Esophagus squamous epithelium (tissue), 5 donors: ENCODE measurements around the gene CNTNAP5. TPM values are rescaled to one million over a fixed set of nuclear protein-coding genes. Genes with fewer than 3 reads are reported as not detected.

Source experiments
- DNase-seq: peaks from one replicate; lab custom pipeline; 2025; lab: John Stamatoyannopoulos, UW
- H3K27ac ChIP-seq, 4 donors: fragments of 200-600 bp; sonication (generic); one replicate each; pipeline ENCODE4 v1.5.1; 2016 to 2019; ENCODE audit warnings: mild to moderate bottlenecking in 1 of 4
- H3K27me3 ChIP-seq, 4 donors: fragments of 200-600 bp; sonication (generic); 1 replicate in 3 of 4; 2 replicates in 1 of 4; pipeline versions ENCODE4 v1.5.1 to v1.6.0; 2017 to 2021; ENCODE audit warnings: antibody characterized with exemption in 1 of 4
- H3K36me3 ChIP-seq, 3 donors: fragments of 200-600 bp; sonication (generic); one replicate each; pipeline ENCODE4 v1.5.1; 2016 to 2019
- H3K4me1 ChIP-seq, 3 donors: fragments of 200-600 bp; sonication (generic); one replicate each; pipeline ENCODE4 v1.5.1; 2017 to 2019
- H3K4me3 ChIP-seq, 4 donors: fragments of 200-600 bp; sonication (generic); 1 replicate in 3 of 4; 2 replicates in 1 of 4; pipeline ENCODE4 v1.5.1; 2016 to 2019; ENCODE audit warnings: mild to moderate bottlenecking in 2 of 4, moderate library complexity in 1 of 4
- H3K9me3 ChIP-seq, 3 donors: fragments of 200-600 bp; sonication (generic); one replicate each; pipeline ENCODE4 v1.5.1; 2016 to 2019
- CTCF ChIP-seq, 6 experiments: fragments of 450-650 bp in 4 of 6; fragments of 200-600 bp in 2 of 6; sonication (generic) in 2 of 6; IDR thresholded peaks; one replicate each; pipeline ENCODE4 v1.5.1; 2016 to 2019; ENCODE audit warnings: antibody characterized with exemption in 6 of 6, mild to moderate bottlenecking in 4 of 6, moderate library complexity in 4 of 6
- POLR2A ChIP-seq, 4 donors: fragments of 450-650 bp; IDR thresholded peaks; one replicate each; pipeline ENCODE4 v1.6.1; 2017; ENCODE audit warnings: antibody characterized with exemption in 4 of 4, mild to moderate bottlenecking in 4 of 4, moderate library complexity in 3 of 4
- WGBS, 2 donors: methylation state at CpG; one replicate each; pipeline ENCODE4 v1.1.5; 2018; 5-methylcytosine and 5-hydroxymethylcytosine counted together
- intact Hi-C: fragments of 100-400 bp; cut with DNase I; formaldehyde crosslinking; loops from one replicate; pipeline ENCODE4 v1.15.0; 2022
- total RNA-seq, 4 donors: library from RNA; depleted of rRNA; stranded (reverse); fragments of >200 nt; gene quantifications; one replicate each; pipeline ENCODE4 v1.1.0, GENCODE V29; 2016
- donor health status: DM: yes; HTN: yes; CAD: no.

CNTNAP5 gene
- total RNA-seq, 4 donors from 2014 or later, result not detected

GRCh38 chr2:124640221-124640750 lies 615.2 kb downstream of the CNTNAP5 start:
- H3K4me3 ChIP-seq, result no peak overlapping the region
- no peak overlapping the region for H3K27ac ChIP-seq
- intact Hi-C loops, result no loop called here
- no peak for DNase-seq
- no peaks in the 10 kb centered on the region for H3K27me3 ChIP-seq
- WGBS, 2 donors, result 85 to 88% methylated on average over 15 of the region's 15 CpGs
- H3K4me1 ChIP-seq, result no peaks in the 10 kb centered on the region
- no peaks in the 10 kb centered on the region for H3K36me3 ChIP-seq
- no peaks in the 10 kb centered on the region for H3K9me3 ChIP-seq
- TF ChIP-seq CTCF (IDR thresholded peaks at IDR 0.05), result no peak
- no peak for TF ChIP-seq POLR2A (IDR thresholded peaks at IDR 0.05)

- no peaks in the 10 kb centered on the region for H3K36me3 ChIP-seq
These were observed 621.2 kb downstream of the CNTNAP5 start for GRCh38 chr2:124646166-124646815.

GRCh38 chr2:124647245-124647644 lies 622.2 kb downstream of the CNTNAP5 start:
- H3K27me3 ChIP-seq, result no peaks in the 10 kb centered on the region
- H3K4me1 ChIP-seq, result no peaks in the 10 kb centered on the region
- intact Hi-C loops, result no loop called here
- no peak for TF ChIP-seq CTCF (IDR thresholded peaks at IDR 0.05)
- TF ChIP-seq POLR2A (IDR thresholded peaks at IDR 0.05), result no peak
- 90 to 94% methylated on average over 3 of the region's 3 CpGs for WGBS, 2 donors
- no peak overlapping the region for H3K27ac ChIP-seq
- no peaks in the 10 kb centered on the region for H3K9me3 ChIP-seq
- DNase-seq, result no peak
- no peak overlapping the region for H3K4me3 ChIP-seq
- H3K36me3 ChIP-seq, result no peaks in the 10 kb centered on the region

More at GRCh38 chr2:124646166-124646815, 621.2 kb downstream of the CNTNAP5 start:
- no peak for DNase-seq
- Histone ChIP-seq H3K4me1 (no peaks in the 10 kb centered on the region), H3K9me3 (no peaks in the 10 kb centered on the region), H3K4me3 (no peak overlapping the region), H3K27ac (no peak overlapping the region), H3K27me3 (no peaks in the 10 kb centered on the region)
- TF ChIP-seq CTCF (IDR thresholded peaks at IDR 0.05), result no peak
- no peak for TF ChIP-seq POLR2A (IDR thresholded peaks at IDR 0.05)
- intact Hi-C loops, result no loop called here
- 57 to 75% methylated on average over 4 of the region's 4 CpGs for WGBS, 2 donors

GRCh38 chr2:124647663-124648062 lies 622.6 kb downstream of the CNTNAP5 start:
- WGBS, 2 donors, result 70 to 78% methylated on average over 3 to 5 of the region's 12 CpGs

More at GRCh38 chr2:124647663-124648062, 622.6 kb downstream of the CNTNAP5 start:
- no peak for DNase-seq
- no peaks in the 10 kb centered on the region for H3K36me3 ChIP-seq
- no peak overlapping the region for H3K27ac ChIP-seq
- no peaks in the 10 kb centered on the region for H3K4me1 ChIP-seq
- no peak for TF ChIP-seq CTCF (IDR thresholded peaks at IDR 0.05)
- TF ChIP-seq POLR2A (IDR thresholded peaks at IDR 0.05), result no peak
- no peaks in the 10 kb centered on the region for H3K27me3 ChIP-seq
- intact Hi-C loops, result no loop called here
- no peak overlapping the region for H3K4me3 ChIP-seq
- H3K9me3 ChIP-seq, result no peaks in the 10 kb centered on the region
